Gastroesophageal sphincter (tissue), 4 donors: ENCODE data around the gene C1QTNF1. TPM values are rescaled to one million over a fixed set of nuclear protein-coding genes. Genes with fewer than 3 reads are reported as not detected.
A peak's percentile ranks its signal among the peaks of the same experiment; 100 is the strongest.

Experiments
- ATAC-seq: fragments of 150-250 bp; one replicate; pipeline ENCODE4 v1.9.1; 2016; ENCODE audit warnings: mild to moderate bottlenecking, moderate library complexity
- H3K27ac ChIP-seq, 4 donors: fragments of 200-600 bp; sonication (generic) in 3 of 4; 1 replicate in 3 of 4; 2 replicates in 1 of 4; pipeline ENCODE4 v1.5.1; 2016 to 2019
- H3K27me3 ChIP-seq: fragments of 200-600 bp; sonication (generic); one replicate; pipeline ENCODE4 v1.5.1; 2019
- H3K36me3 ChIP-seq, 2 donors: fragments of 200-600 bp; sonication (generic); one replicate each; pipeline ENCODE4 v1.5.1; 2019; ENCODE audit warnings: control low read depth in 1 of 2
- H3K4me1 ChIP-seq, 3 donors: fragments of 200-600 bp; sonication (generic); 1 replicate in 2 of 3; 2 replicates in 1 of 3; pipeline ENCODE4 v1.5.1; 2016 to 2019; ENCODE audit warnings: control low read depth in 2 of 3
- H3K4me3 ChIP-seq, 2 donors: fragments of 200-600 bp; sonication (generic); one replicate each; pipeline ENCODE4 v1.5.1; 2019; ENCODE audit warnings: mild to moderate bottlenecking in 1 of 2, moderate library complexity in 1 of 2
- H3K9me3 ChIP-seq, 3 donors: fragments of 200-600 bp; sonication (generic); one replicate each; pipeline ENCODE4 v1.5.1; 2017 to 2019; ENCODE audit warnings: control low read depth in 2 of 3
- EP300 ChIP-seq: sonication (generic); formaldehyde crosslinking; IDR thresholded peaks from one replicate; pipeline ENCODE4 v1.6.1; 2017; ENCODE audit warnings: antibody characterized with exemption, mild to moderate bottlenecking
- POLR2A ChIP-seq, 2 donors: fragments of 450-650 bp; IDR thresholded peaks; one replicate each; pipeline ENCODE4 v1.6.1; 2017; ENCODE audit warnings: antibody characterized with exemption in 2 of 2, mild to moderate bottlenecking in 2 of 2, moderate library complexity in 1 of 2
- POLR2AphosphoS5 ChIP-seq: sonication (generic); formaldehyde crosslinking; IDR thresholded peaks from one replicate; pipeline ENCODE4 v1.6.1; 2017; ENCODE audit warnings: antibody characterized with exemption
- WGBS, 2 donors: methylation state at CpG; one replicate each; pipeline ENCODE4 v1.1.5; 2018; ENCODE audit warnings: low coverage in 1 of 2; 5-methylcytosine and 5-hydroxymethylcytosine counted together
- total RNA-seq, 4 donors: library from RNA; depleted of rRNA; stranded (reverse); fragments of >200 nt; gene quantifications; one replicate each; pipeline ENCODE4 v1.1.0, GENCODE V29; 2016
- TF ChIP-seq, protein P1 (sequence below), 4 experiments: fragments of 200-600 bp in 2 of 4; fragments of 450-650 bp in 2 of 4; sonication (generic) in 1 of 4; IDR thresholded peaks; one replicate each; pipeline ENCODE4 v1.5.1; 2017 to 2019; ENCODE audit warnings: antibody characterized with exemption in 4 of 4, mild to moderate bottlenecking in 2 of 4, moderate library complexity in 2 of 4

C1QTNF1 gene
- total RNA-seq, 4 donors from 2014 or later: 50.8 to 76.5 (median 72.3) TPM

DNA sequence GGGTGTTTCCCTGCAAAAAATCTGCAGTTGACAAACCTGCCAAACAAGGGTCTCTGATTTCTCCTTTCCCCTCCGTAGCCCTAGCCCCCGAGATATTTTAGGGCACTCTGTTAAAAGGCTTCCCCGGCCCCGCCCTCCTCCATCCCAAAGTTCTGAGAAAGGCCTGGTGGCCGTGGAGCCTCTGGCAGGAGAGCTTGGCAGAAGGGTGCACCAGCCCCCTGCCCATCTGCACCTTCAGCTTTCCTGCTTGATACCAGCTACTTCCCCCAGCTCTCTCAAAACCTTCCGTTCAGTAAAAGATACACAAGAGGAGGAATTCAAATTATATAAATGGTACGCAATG lies 13.7 kb upstream of the C1QTNF1 start:
- Histone ChIP-seq H3K27me3 (no peaks in the 10 kb centered on the region), H3K4me3 (peak overlapping the region; percentile 65 to 95), H3K4me1 (peaks cover 4 to 47% (median 23%) of the 10 kb centered on the region in 3 donors), H3K36me3 (peaks cover 0 to 5% of the 10 kb centered on the region in 2 donors), H3K27ac (peak overlapping the region in 3 of 4 donors; percentile 85 to 89 (median 85)), H3K9me3 (no peaks in the 10 kb centered on the region)
- 52 to 75% methylated on average over 4 of the region's 7 CpGs for WGBS, 2 donors
- no peak for TF ChIP-seq EP300
- TF ChIP-seq POLR2AphosphoS5: no peak
- TF ChIP-seq, protein P1, sequence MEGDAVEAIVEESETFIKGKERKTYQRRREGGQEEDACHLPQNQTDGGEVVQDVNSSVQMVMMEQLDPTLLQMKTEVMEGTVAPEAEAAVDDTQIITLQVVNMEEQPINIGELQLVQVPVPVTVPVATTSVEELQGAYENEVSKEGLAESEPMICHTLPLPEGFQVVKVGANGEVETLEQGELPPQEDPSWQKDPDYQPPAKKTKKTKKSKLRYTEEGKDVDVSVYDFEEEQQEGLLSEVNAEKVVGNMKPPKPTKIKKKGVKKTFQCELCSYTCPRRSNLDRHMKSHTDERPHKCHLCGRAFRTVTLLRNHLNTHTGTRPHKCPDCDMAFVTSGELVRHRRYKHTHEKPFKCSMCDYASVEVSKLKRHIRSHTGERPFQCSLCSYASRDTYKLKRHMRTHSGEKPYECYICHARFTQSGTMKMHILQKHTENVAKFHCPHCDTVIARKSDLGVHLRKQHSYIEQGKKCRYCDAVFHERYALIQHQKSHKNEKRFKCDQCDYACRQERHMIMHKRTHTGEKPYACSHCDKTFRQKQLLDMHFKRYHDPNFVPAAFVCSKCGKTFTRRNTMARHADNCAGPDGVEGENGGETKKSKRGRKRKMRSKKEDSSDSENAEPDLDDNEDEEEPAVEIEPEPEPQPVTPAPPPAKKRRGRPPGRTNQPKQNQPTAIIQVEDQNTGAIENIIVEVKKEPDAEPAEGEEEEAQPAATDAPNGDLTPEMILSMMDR (IDR thresholded peaks at IDR 0.05): no peak
- no peak for TF ChIP-seq POLR2A (IDR thresholded peaks at IDR 0.05)
- ATAC-seq: no peak

DNA sequence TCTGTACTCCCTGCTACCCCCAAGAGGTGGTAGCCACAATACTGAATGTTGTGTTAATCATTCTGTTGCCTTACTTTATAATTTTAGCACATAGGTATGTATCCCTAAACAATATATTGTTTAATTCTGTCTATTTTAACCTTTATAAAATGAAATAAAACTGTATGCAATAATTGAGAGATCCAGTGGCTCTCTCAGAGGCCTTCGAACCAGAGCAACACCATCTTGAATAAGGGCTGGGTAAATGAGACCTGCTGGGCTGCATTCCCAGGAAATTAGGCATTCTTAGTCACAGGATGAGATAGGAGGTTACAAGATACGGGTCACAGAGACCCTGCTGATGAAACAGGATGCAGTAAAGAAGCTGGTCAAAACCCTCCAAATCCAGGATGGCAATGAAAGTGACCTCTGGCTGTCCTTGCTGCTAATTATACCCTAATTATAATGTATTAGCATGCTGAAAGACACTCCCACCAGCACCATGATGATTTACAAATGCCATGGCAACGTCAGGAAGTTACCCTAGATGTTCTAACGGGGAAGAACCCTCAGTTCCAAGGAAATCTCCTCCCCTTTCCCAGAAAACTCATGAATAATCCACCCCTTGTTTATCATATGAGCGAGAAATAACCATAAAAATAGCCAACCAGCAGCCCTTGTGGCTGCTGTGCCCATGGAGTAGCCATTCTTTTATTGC lies 12.4 kb upstream of the C1QTNF1 start:
- Histone ChIP-seq H3K27me3 (no peaks in the 10 kb centered on the region), H3K9me3 (no peaks in the 10 kb centered on the region), H3K27ac (no peak overlapping the region), H3K4me1 (peaks cover 4 to 34% (median 16%) of the 10 kb centered on the region in 3 donors), H3K4me3 (no peak overlapping the region), H3K36me3 (peaks cover 0 to 5% of the 10 kb centered on the region in 2 donors)
- 69 to 76% methylated on average over 5 of the region's 5 CpGs for WGBS, 2 donors
- ATAC-seq: no peak
- no peak for TF ChIP-seq EP300
- TF ChIP-seq POLR2AphosphoS5: no peak
- TF ChIP-seq, protein P1 (IDR thresholded peaks at IDR 0.05): no peak

DNA sequence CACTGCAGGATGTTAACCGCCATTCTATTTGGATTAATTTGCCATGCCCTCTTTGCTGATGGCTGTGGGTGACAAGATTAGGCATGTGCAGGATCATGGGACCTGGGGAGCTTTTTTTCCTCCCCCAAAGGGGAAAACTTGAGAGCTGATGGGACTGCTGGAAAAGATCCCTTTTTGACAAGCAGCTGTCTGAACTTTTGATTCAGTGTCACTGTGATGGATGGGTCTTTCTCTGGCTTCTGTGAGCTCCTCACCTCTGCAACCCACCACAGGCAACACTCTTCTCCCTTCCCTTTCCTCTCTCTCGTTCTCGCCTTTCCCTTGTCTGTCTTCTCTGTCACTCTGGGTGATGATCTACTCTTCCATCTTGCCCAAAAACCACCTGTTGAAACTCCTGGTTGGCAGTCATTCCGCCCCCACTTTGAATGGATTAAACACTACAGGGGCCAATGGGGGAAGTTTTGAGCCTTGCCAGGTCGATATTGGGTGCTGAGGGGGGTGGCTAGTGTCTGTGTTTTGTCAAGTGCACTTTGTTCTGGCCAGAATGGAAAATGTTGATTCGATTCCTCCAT lies 11.3 kb upstream of the C1QTNF1 start:
- H3K36me3 ChIP-seq: peaks cover 0 to 4% of the 10 kb centered on the region in 2 donors
- no peak overlapping the region for H3K27ac ChIP-seq
- no peaks in the 10 kb centered on the region for H3K27me3 ChIP-seq
- H3K4me1 ChIP-seq: peaks cover 4 to 23% (median 16%) of the 10 kb centered on the region in 3 donors
- no peak for ATAC-seq
- H3K4me3 ChIP-seq: no peak overlapping the region
- no peaks in the 10 kb centered on the region for H3K9me3 ChIP-seq
- no peak for TF ChIP-seq POLR2A (IDR thresholded peaks at IDR 0.05)
- 80 to 81% methylated on average over 3 to 5 of the region's 6 CpGs for WGBS, 2 donors

DNA sequence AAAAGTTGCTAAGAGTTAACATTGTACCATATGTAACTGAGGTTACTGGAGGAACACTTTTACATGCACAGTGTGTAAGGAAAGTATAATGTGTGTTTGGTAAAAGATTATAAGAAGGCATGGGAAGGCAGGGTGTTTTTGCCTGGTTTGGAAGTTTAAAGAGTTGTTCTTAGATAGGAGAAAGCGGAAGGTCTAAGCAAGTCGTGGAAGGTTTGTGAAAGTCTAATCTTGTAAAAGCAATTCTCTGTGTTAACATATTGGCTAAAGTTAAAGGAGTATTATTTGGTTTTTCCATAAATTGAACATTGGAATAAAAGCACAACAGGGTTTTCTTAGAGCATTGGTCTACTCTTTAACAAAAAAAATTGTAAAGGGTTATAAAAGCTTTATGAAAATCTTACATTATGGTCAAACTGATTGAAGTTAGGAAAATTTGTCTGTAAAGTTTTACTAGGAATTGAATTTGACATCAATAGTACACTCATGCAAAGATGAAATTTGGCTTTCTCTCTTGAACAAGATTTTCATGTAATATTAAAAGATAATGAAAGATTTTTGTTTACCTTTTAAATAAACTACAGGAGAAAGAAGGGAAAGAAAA lies 9.7 kb upstream of the C1QTNF1 start:
- Histone ChIP-seq H3K4me1 (peaks cover 0 to 9% (median 4%) of the 10 kb centered on the region in 3 donors), H3K27ac (no peak overlapping the region), H3K36me3 (no peaks in the 10 kb centered on the region), H3K27me3 (no peaks in the 10 kb centered on the region), H3K9me3 (no peaks in the 10 kb centered on the region), H3K4me3 (no peak overlapping the region)
- TF ChIP-seq POLR2A (IDR thresholded peaks at IDR 0.05): no peak
- TF ChIP-seq, protein P1 (IDR thresholded peaks at IDR 0.05): no peak
- no peak for TF ChIP-seq EP300
- TF ChIP-seq POLR2AphosphoS5: no peak
- WGBS, 2 donors: 61 to 78% methylated on average over 2 of the region's 2 CpGs
- no peak for ATAC-seq

DNA sequence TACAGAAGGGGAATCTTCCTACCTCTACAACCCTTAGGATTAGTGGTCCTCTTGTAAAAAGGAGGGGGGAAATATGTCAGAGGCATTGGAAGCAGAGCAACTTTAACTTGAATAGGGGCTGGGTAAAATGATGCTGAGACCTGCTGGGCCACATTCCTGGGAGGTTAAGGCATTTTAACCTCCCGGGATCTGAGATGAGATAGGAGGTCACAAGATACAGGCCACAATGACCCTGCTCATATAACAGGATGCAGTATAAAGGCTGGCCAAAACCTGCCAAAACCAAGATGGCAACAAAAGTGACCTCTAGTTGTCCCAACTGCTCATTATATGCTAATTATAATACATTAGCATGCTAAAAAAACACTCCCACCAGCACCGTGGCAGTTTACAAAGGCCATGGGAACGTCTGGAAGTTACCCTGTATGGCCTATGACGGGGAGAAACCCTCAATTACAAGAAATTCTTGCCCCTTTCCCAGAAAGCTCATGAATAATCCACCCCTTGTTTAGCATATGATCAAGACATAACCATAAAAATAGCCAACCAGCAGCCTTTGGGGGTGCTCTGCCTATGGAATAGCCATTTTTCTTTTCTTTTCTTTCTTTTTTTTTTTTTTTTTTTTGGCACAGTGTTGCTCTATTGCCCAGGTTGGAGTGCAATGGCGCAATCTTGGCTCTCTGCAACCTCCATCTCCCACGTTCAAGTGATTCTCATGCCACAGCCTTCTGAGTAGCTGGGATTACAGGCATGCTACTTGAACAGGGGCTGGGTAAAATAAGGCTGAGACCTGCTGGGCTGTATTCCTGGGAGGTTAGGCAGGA lies 6.2 kb upstream of the C1QTNF1 start:
- WGBS, 2 donors: 79 to 91% methylated on average over 1 to 6 of the region's 6 CpGs
- Histone ChIP-seq H3K27me3 (no peaks in the 10 kb centered on the region), H3K27ac (no peak overlapping the region), H3K9me3 (no peaks in the 10 kb centered on the region), H3K36me3 (no peaks in the 10 kb centered on the region), H3K4me1 (peaks cover 3 to 37% (median 20%) of the 10 kb centered on the region in 3 donors), H3K4me3 (no peak overlapping the region)
- TF ChIP-seq, protein P1 (IDR thresholded peaks at IDR 0.05): no peak
- TF ChIP-seq POLR2A (IDR thresholded peaks at IDR 0.05): no peak
- no peak for TF ChIP-seq POLR2AphosphoS5
- TF ChIP-seq EP300: no peak
- ATAC-seq: no peak
